ENCODE results near the gene RERE.
"Not testable (repeated sequence)": the region's sequence is repeated elsewhere in the genome, so short reads cannot be mapped to it uniquely, and the experiment has no call there.

The RERE gene

GRCh38 chr1:8402109-8402710, 415.2 kb downstream of the RERE start:
- no peak for DNase-seq (ENCODE audit: low spot score)

- no peak for DNase-seq (ENCODE audit: low spot score)
These were observed 418.8 kb downstream of the RERE start for GRCh38 chr1:8398677-8399076.

GRCh38 chr1:8398086-8398485, 419.4 kb downstream of the RERE start:
- no peak for DNase-seq (ENCODE audit: low spot score)

DNA sequence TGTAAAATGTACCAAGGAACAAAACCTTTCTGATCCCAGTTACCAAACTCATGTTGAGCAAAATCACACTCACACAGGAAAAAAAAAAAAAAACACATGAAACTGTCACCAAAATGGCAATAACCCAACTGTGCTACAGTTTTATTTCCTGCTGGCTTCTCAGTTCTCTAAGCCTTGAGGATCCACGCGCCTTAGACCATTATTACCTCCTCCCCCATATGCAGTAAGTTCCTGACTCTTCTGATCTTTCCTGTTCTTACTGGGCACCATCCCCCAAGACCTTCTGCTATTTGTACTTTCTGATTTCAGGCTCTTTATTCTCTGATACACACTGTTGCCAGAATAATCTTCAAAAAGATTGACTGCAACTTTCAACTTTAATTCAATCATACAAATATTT, 419.9 kb downstream of the RERE start:
- DNase-seq (ENCODE audit: low spot score): no peak

- DNase-seq (ENCODE audit: low spot score): peak; percentile 80
These were observed 420.5 kb downstream of the RERE start for GRCh38 chr1:8396786-8397406.

GRCh38 chr1:8396083-8396785, 421.2 kb downstream of the RERE start:
- DNase-seq (ENCODE audit: low spot score): no peak

- no peak for DNase-seq (ENCODE audit: low spot score)
These were observed 422.0 kb downstream of the RERE start for GRCh38 chr1:8395433-8395866.

DNA sequence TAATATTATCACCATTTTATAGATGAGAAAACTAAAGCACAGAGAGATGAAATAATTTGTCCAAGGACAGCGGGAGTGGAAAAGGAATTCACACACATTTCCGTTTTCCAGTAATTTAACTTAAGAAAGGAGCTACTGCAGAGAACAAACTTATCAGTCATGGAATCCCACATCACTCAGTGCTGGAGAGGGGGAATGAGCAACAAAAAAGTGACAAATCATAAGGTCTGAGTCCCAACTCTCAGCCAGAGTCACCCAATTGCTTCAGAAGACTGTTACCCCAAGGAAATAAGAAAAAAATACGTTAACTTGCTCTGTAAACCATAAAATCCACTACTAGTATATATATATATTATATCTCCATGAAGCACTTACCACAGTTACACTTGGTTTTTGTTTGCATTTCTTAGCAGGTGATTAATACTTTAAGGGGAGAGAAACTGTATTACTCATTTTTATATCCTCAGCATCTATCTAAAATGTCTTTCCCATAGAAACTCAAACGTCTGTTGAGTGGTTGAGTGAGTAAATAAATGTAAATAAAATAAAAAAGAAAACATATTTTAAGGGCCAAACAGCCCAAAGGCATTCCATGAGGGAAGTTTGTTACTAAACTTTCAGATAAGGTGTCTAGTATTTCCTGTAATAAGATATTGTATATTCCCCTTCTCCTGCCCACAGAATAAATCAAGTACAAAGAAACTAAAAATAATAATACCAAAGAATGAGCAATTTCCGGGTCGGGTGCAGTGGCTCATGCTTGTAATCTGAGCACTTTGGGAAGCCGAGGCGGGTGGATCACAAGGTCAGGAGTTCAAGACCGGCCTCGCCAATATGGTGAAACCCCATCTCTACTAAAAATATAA, 422.8 kb downstream of the RERE start:
- DNase-seq (ENCODE audit: low spot score): peak; percentile 33

DNA sequence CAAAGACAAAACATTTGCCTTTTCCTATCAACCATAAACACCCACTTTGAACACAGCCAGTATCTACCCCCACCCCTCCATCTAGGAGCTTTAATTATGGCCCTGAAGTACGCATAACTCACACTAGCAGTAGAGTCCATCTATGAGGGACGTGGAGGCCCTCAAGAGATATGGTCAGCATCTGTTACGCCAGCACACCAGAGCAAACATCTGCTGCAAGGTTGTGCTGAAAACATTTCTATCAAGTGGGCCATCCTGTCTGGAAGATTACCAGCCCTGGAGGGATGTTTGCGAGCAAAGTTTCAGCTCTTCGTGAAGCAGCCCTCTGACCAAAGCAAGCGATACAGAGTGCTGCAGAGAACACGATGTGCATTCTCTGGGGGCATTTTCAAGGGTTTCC, 424.9 kb downstream of the RERE start:
- DNase-seq (ENCODE audit: low spot score): no peak

DNA sequence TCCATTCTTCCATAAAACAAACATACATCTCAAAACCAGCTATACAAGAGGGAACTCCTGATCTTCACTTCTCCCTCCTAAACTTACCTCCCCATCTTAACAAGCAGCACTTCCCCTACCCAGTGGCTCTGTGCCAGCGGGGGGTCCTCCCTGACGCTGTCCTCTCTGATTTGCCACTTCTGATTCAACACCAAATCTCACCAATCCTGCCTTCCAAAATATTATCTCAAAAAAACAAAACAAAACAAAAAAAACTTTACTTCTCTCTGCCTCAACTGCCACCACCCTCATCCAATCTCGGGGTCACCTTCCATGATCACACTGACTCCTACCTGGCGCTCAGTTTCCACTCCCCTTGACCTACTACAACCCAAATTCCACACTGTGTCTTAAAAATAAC, 426.7 kb downstream of the RERE start:
- DNase-seq (ENCODE audit: low spot score): no peak

GRCh38 chr1:8389958-8390535, 427.4 kb downstream of the RERE start:
- no peak for DNase-seq (ENCODE audit: low spot score)

DNA sequence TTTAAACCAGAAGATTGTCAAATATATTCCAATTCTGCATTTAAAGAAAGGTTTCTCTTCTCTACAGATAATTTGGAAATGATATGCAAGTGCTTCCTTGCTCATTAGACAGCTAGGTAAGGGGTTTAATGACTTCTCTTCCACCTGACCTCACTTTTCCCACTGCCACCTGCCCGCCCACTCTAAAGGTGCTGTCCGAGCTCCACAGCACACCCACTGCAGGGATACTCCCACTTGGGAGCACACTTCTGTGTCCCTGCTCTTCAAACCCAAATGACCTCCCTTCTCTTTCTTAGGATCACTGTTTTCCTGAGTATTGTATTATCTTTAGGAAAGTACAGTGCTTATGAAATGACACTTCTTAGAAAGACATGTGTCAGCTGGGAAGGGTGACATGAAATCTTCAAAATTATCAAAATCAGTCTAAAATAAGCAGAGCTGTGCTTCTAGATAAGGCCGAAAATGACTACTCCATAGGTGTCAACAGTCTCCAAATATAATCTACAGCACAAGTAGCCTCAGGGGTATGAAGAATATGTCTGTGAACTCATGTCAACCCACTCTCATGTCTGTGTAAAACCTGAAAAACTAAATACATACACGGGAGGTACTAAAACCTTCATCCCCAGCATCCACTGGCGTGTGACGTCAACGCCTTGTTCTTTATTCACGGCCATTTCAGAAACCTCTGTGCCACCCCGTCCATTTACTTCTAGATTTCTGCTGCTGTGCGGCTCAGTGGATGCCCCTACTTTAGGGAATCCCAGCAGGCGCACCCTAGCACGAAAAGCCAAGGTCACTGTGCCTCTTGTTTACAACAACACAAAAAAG, 428.5 kb downstream of the RERE start:
- no peak for DNase-seq (ENCODE audit: low spot score)

DNA sequence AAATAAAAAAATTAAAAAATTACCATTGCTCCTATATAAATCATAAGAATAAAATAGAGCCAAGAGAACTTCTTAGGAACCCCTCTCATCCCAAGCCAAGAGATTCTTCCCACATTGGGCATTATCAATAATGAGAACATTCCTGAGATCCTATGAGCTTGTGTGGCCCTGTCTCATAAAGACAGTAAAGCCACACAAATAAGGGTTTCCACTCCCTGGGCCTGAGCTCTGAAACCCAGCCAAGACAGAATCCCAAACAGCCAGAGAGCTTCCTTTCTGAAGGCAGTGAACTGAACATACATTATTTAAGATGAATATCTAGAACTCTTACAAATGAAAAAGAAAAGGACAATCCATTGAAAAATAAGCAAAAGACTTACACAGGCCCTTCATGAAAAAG, 431.2 kb downstream of the RERE start:
- no peak for DNase-seq (ENCODE audit: low spot score)

GRCh38 chr1:8384577-8384976, 432.9 kb downstream of the RERE start:
- no peak for DNase-seq (ENCODE audit: low spot score)

DNA sequence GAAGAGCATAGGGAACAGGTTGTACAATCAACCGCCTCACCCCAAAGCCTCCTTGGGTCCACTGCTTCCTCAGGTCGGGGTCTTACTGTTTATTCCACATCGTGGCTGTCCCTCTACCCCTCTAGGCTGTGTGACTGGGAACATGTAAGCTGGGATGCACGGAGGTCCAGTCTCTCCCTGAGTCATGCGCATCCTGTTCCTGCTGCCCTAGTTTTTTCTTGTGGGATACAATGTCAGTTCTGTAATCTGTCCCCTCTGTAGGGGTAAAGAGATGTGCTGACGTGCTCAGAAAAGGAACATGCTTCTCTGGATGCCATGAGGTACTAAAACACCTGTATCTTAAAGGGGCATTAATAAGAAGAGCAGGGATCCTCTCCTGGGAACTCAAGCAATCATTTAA, 433.4 kb downstream of the RERE start:
- no peak for DNase-seq (ENCODE audit: low spot score)

- no peak for DNase-seq (ENCODE audit: low spot score)
These were observed 434.6 kb downstream of the RERE start for GRCh38 chr1:8382608-8383505.

DNA sequence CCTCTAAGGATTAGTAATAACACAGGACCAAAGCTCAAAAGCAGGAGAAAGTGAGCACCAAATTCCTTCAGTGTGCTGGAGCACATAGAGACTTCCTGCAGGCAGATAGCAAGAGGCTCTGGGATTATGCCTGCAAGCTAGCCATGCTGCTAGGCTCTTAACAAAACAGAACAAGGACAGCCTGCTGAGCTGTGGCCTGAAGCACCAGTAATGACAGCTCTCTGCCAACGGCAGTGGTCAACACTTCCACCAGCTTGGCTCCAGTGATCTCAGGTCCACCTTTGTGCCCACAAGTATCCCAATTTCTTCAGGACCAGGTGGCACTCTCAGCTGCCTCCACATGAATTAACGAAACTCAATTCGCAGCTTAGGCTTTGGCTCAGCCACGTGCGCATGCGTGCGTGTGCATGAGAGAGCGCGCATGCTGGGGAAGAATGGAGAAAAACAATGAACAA, 435.4 kb downstream of the RERE start:
- DNase-seq (ENCODE audit: low spot score): no peak

GRCh38 chr1:8381618-8382017, 435.8 kb downstream of the RERE start:
- no peak for DNase-seq (ENCODE audit: low spot score)

- DNase-seq (ENCODE audit: low spot score): not testable (repeated sequence)
These were observed 437.1 kb downstream of the RERE start for GRCh38 chr1:8380310-8380709.

DNA sequence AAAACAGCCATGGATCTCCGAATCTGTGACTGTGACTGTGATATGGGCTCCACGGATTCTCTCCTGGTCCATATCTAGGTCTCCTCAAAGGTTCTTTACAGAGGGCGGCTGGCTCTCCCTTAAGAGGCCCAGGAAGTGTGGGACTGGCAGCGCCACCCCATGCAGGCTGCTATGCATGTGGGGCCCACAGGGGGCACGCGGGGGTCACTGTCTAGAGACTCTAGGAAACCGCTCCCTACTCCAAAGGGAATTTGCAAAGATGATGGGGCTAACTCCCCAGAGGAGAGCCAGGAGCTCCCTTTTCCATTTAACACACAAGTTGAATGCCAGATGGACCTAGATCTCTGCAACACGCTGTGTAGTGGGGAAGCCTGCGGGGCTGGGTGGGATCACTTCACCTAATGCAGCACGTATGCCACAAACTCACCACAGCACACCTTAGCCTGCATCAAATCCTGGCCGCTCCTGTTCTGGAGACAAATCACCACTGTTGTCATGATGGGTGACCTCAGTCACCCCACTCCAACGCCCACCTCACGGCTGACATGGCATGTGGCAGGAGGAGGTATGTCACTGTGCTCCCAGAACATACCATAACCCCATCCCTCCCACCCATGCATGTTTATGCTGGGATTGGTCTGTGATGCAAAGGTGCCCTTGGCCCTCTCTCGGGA, 437.8 kb downstream of the RERE start:
- DNase-seq (ENCODE audit: low spot score): no peak

Data from hepatic stellate cell (primary cell).